Duodenal mucosa (tissue), 2 donors: ENCODE results near the gene KCNK1.
A peak's percentile ranks its signal among the peaks of the same experiment; 100 is the strongest.
"Not testable (repeated sequence)": the region's sequence is repeated elsewhere in the genome, so short reads cannot be mapped to it uniquely, and the experiment has no call there.

Source experiments
- H3K27ac ChIP-seq: one replicate; pipeline ENCODE4 v1.7.0; 2013; ENCODE audit warnings: low read depth, low read length
- H3K27me3 ChIP-seq, 2 donors: one replicate each; pipeline ENCODE4 v1.7.0; 2013; ENCODE audit warnings: low read length in 2 of 2, control low read depth in 1 of 2; ENCODE audit not compliant: insufficient read depth in 2 of 2, control insufficient read depth in 1 of 2
- H3K36me3 ChIP-seq, 2 donors: one replicate each; pipeline ENCODE4 v1.7.0; 2013; ENCODE audit warnings: low read length in 2 of 2, control low read depth in 1 of 2; ENCODE audit not compliant: insufficient read depth in 2 of 2, control insufficient read depth in 1 of 2
- H3K4me1 ChIP-seq, 2 donors: one replicate each; pipeline ENCODE4 v1.7.0; 2013; ENCODE audit warnings: low read length in 2 of 2, control low read depth in 1 of 2; ENCODE audit not compliant: insufficient read depth in 2 of 2, control insufficient read depth in 1 of 2
- H3K4me3 ChIP-seq, 2 donors: one replicate each; pipeline ENCODE4 v1.7.0; 2013; ENCODE audit warnings: low read length in 2 of 2, low read depth in 1 of 2
- H3K9ac ChIP-seq, 2 donors: one replicate each; pipeline ENCODE4 v1.7.0; 2013; ENCODE audit warnings: low read length in 2 of 2, low read depth in 1 of 2
- H3K9me3 ChIP-seq, 2 donors: one replicate each; pipeline ENCODE4 v1.7.0; 2013; ENCODE audit warnings: low read length in 2 of 2, control low read depth in 1 of 2; ENCODE audit not compliant: control insufficient read depth in 1 of 2

Gene KCNK1

GRCh38 chr1:233617025-233617424 is 3.1 kb downstream of the KCNK1 start:
- H3K36me3 ChIP-seq, result peaks cover 0 to 9% of the 10 kb centered on the region in 2 donors
- H3K9ac ChIP-seq, result no peak overlapping the region
- H3K4me3 ChIP-seq, result peak overlapping the region in 1 of 2 donors; percentile 95
- H3K9me3 ChIP-seq, result no peaks in the 10 kb centered on the region
- no peak overlapping the region for H3K27ac ChIP-seq
- H3K4me1 ChIP-seq, result peaks cover 6 to 19% of the 10 kb centered on the region in 2 donors
- H3K27me3 ChIP-seq, result peaks cover 0 to 7% of the 10 kb centered on the region in 2 donors

DNA sequence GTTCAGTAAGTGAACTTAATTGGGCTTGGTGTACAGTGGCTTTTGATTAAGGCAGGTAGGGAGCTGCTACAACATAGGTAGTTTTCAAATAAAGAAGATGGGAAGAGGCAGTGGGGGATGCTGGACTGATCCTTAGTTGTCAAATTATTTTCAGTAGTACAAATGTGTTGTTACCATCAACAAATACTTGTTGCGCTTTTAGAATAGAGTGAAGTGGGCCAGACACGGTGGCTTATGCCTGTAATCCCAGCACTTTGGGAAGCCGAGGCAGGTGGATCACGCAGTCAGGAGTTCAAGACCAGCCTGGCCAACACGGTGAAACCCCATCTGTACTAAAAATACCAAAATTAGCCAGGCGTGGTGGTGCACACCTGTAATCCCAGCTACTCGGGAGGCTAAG is 5.5 kb downstream of the KCNK1 start:
- H3K27me3 ChIP-seq, H3K4me3 ChIP-seq, H3K36me3 ChIP-seq, H3K9ac ChIP-seq, H3K27ac ChIP-seq, H3K9me3 ChIP-seq: not testable (repeated sequence)
- peaks cover 11 to 27% of the 10 kb centered on the region in 2 donors for H3K4me1 ChIP-seq

DNA sequence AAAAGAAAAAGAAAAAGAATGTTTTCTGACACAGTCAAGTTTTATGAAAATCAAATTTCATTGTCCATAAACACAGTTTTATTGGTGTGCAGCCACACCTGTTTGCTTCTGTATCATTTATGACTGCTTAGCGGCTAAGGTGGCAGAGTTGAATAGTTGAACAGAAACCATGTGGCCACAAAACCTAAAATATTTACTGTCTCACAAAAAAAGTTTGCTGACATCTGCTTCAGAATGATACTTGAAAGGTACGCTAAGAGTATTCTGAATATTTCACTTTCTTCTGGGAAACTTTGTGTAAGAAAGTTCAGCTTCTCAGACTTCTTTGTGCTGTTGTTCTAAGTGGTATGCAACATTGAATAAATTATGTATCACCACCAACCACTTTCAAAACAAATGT is 6.2 kb downstream of the KCNK1 start:
- peaks cover 0 to 9% of the 10 kb centered on the region in 2 donors for H3K36me3 ChIP-seq
- H3K4me3 ChIP-seq, result no peak overlapping the region
- no peak overlapping the region for H3K9ac ChIP-seq
- no peak overlapping the region for H3K27ac ChIP-seq
- H3K27me3 ChIP-seq, result peaks cover 0 to 7% of the 10 kb centered on the region in 2 donors
- no peaks in the 10 kb centered on the region for H3K9me3 ChIP-seq
- peaks cover 11 to 27% of the 10 kb centered on the region in 2 donors for H3K4me1 ChIP-seq

GRCh38 chr1:233621923-233622322 is 8.0 kb downstream of the KCNK1 start:
- Histone ChIP-seq H3K9ac (no peak overlapping the region), H3K27me3 (no peaks in the 10 kb centered on the region), H3K27ac (no peak overlapping the region), H3K4me3 (no peak overlapping the region), H3K36me3 (peaks cover 0 to 9% of the 10 kb centered on the region in 2 donors), H3K4me1 (peaks cover 17 to 20% of the 10 kb centered on the region in 2 donors), H3K9me3 (no peaks in the 10 kb centered on the region)

DNA sequence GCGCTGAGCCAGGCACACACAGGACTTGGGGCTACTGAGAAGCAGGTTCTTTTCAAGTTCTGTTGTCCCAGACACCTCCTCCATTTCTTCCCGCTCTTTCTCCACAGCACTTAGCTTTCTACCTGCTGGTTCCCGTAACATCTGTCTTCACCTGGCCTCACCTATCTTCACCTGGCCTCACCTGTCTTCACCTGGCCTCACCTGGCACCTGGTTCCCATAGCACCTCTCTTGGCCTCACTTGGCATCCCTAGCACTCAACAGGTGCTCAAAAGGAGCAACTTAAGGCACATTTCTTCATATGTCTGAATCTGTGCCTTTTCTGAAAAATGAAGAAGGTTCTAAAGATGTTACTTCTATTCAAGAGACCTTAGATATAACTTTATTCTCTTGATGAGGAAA is 10.4 kb downstream of the KCNK1 start:
- no peak overlapping the region for H3K9ac ChIP-seq
- no peak overlapping the region for H3K27ac ChIP-seq
- no peaks in the 10 kb centered on the region for H3K9me3 ChIP-seq
- no peaks in the 10 kb centered on the region for H3K36me3 ChIP-seq
- peaks cover 16 to 20% of the 10 kb centered on the region in 2 donors for H3K4me1 ChIP-seq
- no peak overlapping the region for H3K4me3 ChIP-seq
- H3K27me3 ChIP-seq, result no peaks in the 10 kb centered on the region

GRCh38 chr1:233625087-233625486 is 11.2 kb downstream of the KCNK1 start:
- Histone ChIP-seq H3K4me1 (peaks cover 16 to 19% of the 10 kb centered on the region in 2 donors), H3K27ac (no peak overlapping the region), H3K9me3 (no peaks in the 10 kb centered on the region), H3K4me3 (no peak overlapping the region), H3K9ac (no peak overlapping the region), H3K36me3 (no peaks in the 10 kb centered on the region), H3K27me3 (no peaks in the 10 kb centered on the region)

- peaks cover 14 to 16% of the 10 kb centered on the region in 2 donors for H3K4me1 ChIP-seq
These were observed 11.6 kb downstream of the KCNK1 start for GRCh38 chr1:233625510-233625981.

GRCh38 chr1:233627376-233627775 is 13.5 kb downstream of the KCNK1 start:
- Histone ChIP-seq H3K9me3 (no peaks in the 10 kb centered on the region), H3K9ac (no peak overlapping the region), H3K4me3 (no peak overlapping the region), H3K27me3 (no peaks in the 10 kb centered on the region), H3K36me3 (peaks cover 3 to 9% of the 10 kb centered on the region in 2 donors), H3K27ac (no peak overlapping the region), H3K4me1 (peaks cover 11 to 13% of the 10 kb centered on the region in 2 donors)

More at GRCh38 chr1:233625510-233625981, 11.6 kb downstream of the KCNK1 start:
- no peak overlapping the region for H3K4me3 ChIP-seq
- no peak overlapping the region for H3K27ac ChIP-seq
- no peaks in the 10 kb centered on the region for H3K36me3 ChIP-seq
- H3K27me3 ChIP-seq, result no peaks in the 10 kb centered on the region
- no peak overlapping the region for H3K9ac ChIP-seq
- no peaks in the 10 kb centered on the region for H3K9me3 ChIP-seq

GRCh38 chr1:233627823-233628222 is 13.9 kb downstream of the KCNK1 start:
- Histone ChIP-seq H3K4me1 (peaks cover 8 to 9% of the 10 kb centered on the region in 2 donors), H3K36me3 (peaks cover 3 to 9% of the 10 kb centered on the region in 2 donors), H3K27ac (no peak overlapping the region), H3K4me3 (no peak overlapping the region), H3K9ac (no peak overlapping the region), H3K27me3 (no peaks in the 10 kb centered on the region), H3K9me3 (no peaks in the 10 kb centered on the region)

DNA sequence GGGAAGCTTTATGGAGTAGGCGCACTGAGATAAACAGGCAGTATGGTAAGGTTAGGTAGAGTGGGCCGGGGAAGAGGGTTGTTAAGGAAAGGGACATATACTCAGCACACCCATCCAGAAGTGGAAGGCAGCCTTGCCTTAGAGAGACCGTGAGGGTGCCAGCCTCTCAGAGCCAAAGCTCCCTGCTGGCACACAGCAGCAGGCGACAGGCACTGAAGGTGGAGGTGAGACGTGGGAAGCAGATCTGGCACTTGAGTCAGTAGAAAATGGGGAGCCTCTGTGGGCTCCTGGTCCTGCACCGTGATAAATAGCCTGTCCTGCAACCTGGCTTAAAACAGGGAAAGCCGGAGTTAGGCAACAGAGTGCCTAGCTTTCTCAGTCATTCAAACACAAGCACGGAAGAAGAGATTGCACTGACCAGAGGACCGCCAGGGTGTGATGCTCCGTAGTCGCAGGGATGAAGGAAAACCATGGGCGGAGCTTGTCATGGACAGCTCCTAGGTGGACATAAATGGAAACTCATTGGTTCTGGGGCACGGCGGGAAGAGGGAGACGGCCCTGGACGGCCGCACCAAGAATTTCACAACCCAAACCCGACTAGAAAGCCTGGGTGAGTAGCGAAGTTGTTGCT is 15.5 kb downstream of the KCNK1 start:
- Histone ChIP-seq H3K36me3 (peaks cover 3 to 9% of the 10 kb centered on the region in 2 donors), H3K4me1 (peaks cover 8 to 9% of the 10 kb centered on the region in 2 donors), H3K27me3 (no peaks in the 10 kb centered on the region), H3K4me3 (no peak overlapping the region), H3K27ac (no peak overlapping the region), H3K9me3 (no peaks in the 10 kb centered on the region), H3K9ac (no peak overlapping the region)
